ENCODE measurements around the gene HACD2. TPM values are rescaled to one million over a fixed set of nuclear protein-coding genes. Genes with fewer than 3 reads are reported as not detected.

Gene HACD2
- total RNA-seq, 2 donors from 2014 or later: 26.6 to 34.6 TPM

GRCh38 chr3:123584284-123584987 is 417 bp downstream of the HACD2 start:
- ATAC-seq (peak; percentile 39 to 64), DNase-seq (peak; percentile 60)
- intact Hi-C loops (cut with DNase I): no loop called here

GRCh38 chr3:123583561-123583960 is 1.3 kb downstream of the HACD2 start:
- DNase-seq (no peak), ATAC-seq (no peak)
- intact Hi-C loops (cut with DNase I): no loop called here

GRCh38 chr3:123582315-123582714 is 2.5 kb downstream of the HACD2 start:
- no peak for DNase-seq
- intact Hi-C loops (cut with DNase I): no loop called here
- no peak for ATAC-seq

- ATAC-seq (no peak), DNase-seq (no peak)
- intact Hi-C loops (cut with DNase I): no loop called here
Observed at GRCh38 chr3:123576122-123576521, 8.7 kb downstream of the HACD2 start.

GRCh38 chr3:123571973-123572365 is 12.9 kb downstream of the HACD2 start:
- intact Hi-C loops (cut with DNase I): no loop called here
- DNase-seq: no peak
- ATAC-seq: no peak

GRCh38 chr3:123571264-123571972 is 13.4 kb downstream of the HACD2 start:
- DNase-seq (no peak), ATAC-seq (peak in 1 of 2 donors; percentile 36)
- intact Hi-C loops (cut with DNase I): no loop called here

GRCh38 chr3:123568875-123569274 is 16.0 kb downstream of the HACD2 start:
- ATAC-seq (no peak), DNase-seq (no peak)
- intact Hi-C loops (cut with DNase I): no loop called here

GRCh38 chr3:123568034-123568433 is 16.8 kb downstream of the HACD2 start:
- intact Hi-C loops (cut with DNase I): no loop called here
- DNase-seq (no peak), ATAC-seq (no peak)

- DNase-seq: no peak
- intact Hi-C loops (cut with DNase I): no loop called here
- no peak for ATAC-seq
Observed at GRCh38 chr3:123564056-123564455, 20.8 kb downstream of the HACD2 start.

- no peak for ATAC-seq
- intact Hi-C loops (cut with DNase I): no loop called here
- no peak for DNase-seq
Observed at GRCh38 chr3:123562547-123562946, 22.3 kb downstream of the HACD2 start.

- no peak for DNase-seq
- no peak for ATAC-seq
- intact Hi-C loops (cut with DNase I): no loop called here
Observed at GRCh38 chr3:123561188-123561587, 23.7 kb downstream of the HACD2 start.

- DNase-seq: no peak
- intact Hi-C loops (cut with DNase I): loop anchor here (2.0 to 10.0 kb wide), 2 partner anchors 230 to 234 kb away; no protein-coding TSS in a partner anchor
- ATAC-seq: no peak
Observed at GRCh38 chr3:123559040-123559861, 25.6 kb downstream of the HACD2 start.

GRCh38 chr3:123553536-123553935 is 31.3 kb downstream of the HACD2 start:
- intact Hi-C loops (cut with DNase I): loop anchor here in 1 of 2 donors (10.0 kb wide), 1 partner anchor 229 kb away; no protein-coding TSS in a partner anchor
- no peak for DNase-seq
- ATAC-seq: no peak

- intact Hi-C loops (cut with DNase I): loop anchor here in 1 of 2 donors (10.0 kb wide), 1 partner anchor 228 kb away; no protein-coding TSS in a partner anchor
- ATAC-seq: no peak
- DNase-seq: no peak
Observed at GRCh38 chr3:123552768-123553167, 32.1 kb downstream of the HACD2 start.

GRCh38 chr3:123552095-123552714 is 32.6 kb downstream of the HACD2 start:
- intact Hi-C loops (cut with DNase I): loop anchor here in 1 of 2 donors (10.0 kb wide), 1 partner anchor 227 kb away; no protein-coding TSS in a partner anchor
- no peak for DNase-seq
- no peak for ATAC-seq

- no peak for DNase-seq
Observed at GRCh38 chr3:123547881-123548519, 36.9 kb downstream of the HACD2 start.

GRCh38 chr3:123546133-123546755 is 38.6 kb downstream of the HACD2 start:
- DNase-seq (no peak), ATAC-seq (peak in 1 of 2 donors; percentile 24)
- intact Hi-C loops (cut with DNase I): no loop called here

More at GRCh38 chr3:123547881-123548519, 36.9 kb downstream of the HACD2 start:
- ATAC-seq: peak; percentile 40 to 77
- intact Hi-C loops (cut with DNase I): no loop called here

GRCh38 chr3:123543950-123544349 is 40.9 kb downstream of the HACD2 start:
- no peak for ATAC-seq
- DNase-seq: no peak
- intact Hi-C loops (cut with DNase I): no loop called here
